OCI-M2 (cell line): Measurements from ENCODE around the gene GNAI3.

Experiments used
- DNase-seq: peaks from one replicate; lab custom pipeline; 2025; ENCODE audit not compliant: unreplicated experiment; lab: John Stamatoyannopoulos, UW

Gene GNAI3

DNA sequence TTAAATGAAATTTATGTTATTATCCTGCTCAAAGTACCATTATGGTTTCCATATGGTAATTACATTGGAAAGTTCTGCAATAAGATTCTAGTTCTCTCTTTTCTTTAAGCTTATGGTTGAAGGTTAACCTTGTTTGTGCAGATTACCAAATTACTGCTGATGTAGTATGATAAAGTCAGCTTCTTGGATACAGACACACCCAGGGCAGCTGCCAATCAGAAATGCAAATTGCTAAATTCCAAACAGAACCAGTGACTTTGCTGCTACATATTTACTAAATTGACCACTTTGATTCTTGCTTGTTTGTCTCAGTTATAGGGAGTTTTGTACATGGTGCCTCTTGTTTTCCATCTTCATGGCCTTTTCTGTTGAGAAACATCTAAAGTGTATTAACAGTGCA is 44.5 kb downstream of the GNAI3 start:
- DNase-seq, result no peak

- DNase-seq, result no peak
Observed at GRCh38 chr1:109595531-109595930, 47.1 kb downstream of the GNAI3 start.

- DNase-seq, result no peak
Observed at GRCh38 chr1:109598156-109598555, 49.7 kb downstream of the GNAI3 start.

- no peak for DNase-seq
Observed at GRCh38 chr1:109598655-109599054, 50.2 kb downstream of the GNAI3 start.

- DNase-seq, result no peak
Observed at GRCh38 chr1:109603229-109603628, 54.8 kb downstream of the GNAI3 start.

GRCh38 chr1:109605381-109605780 is 57.0 kb downstream of the GNAI3 start:
- no peak for DNase-seq

DNA sequence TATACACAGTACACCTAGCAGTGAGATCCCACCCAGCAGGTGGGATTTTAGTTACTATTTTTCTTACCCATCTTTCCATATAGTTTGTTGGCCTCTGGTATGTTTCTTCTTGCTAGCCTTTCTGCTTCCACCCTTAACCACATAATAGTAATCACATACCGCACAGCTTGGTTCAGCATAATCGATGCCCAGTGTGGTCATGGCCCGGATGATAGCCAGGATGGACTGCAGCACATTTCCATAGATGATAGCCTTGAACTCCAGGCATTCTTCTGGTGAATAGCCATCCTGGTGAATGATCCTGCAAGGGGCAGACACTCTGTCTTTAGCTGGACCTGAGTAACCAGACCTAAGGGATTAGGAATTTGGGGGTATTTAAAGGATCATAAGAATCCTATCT is 61.5 kb downstream of the GNAI3 start:
- no peak for DNase-seq

DNA sequence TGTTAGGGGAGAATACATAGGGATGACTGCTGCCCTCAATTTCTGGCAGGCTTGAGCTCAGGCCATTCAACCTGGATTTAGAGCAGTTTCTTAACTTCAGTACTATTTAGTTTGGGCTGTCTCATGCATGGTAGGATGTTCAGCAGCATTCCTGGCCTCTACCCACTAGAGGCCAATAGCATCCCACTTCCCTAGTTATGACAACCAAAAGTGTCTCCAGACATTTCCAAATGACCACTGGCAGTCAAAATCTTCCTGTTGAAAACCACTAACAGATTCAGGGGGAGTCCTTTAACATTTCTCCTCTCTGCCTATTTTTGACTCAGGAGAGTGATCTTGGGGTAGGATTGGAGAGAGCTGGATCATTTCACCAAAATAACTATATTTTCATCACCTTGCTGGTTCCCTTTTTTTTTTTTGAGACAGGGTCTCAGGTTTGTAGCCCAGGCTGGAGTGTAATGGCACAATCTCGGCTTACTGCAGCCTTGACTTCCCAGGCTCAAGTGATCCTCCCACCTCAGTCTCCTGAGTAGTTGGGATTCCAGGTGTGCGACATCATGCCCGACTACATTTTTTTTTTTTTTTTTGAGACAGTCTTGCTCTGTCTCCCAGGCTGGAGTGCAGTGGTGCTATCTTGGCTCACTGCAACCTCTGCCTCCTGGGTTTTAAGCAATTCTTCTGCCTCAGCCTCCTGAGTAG is 62.3 kb downstream of the GNAI3 start:
- no peak for DNase-seq

- DNase-seq, result no peak
Observed at GRCh38 chr1:109611308-109611990, 63.0 kb downstream of the GNAI3 start.

DNA sequence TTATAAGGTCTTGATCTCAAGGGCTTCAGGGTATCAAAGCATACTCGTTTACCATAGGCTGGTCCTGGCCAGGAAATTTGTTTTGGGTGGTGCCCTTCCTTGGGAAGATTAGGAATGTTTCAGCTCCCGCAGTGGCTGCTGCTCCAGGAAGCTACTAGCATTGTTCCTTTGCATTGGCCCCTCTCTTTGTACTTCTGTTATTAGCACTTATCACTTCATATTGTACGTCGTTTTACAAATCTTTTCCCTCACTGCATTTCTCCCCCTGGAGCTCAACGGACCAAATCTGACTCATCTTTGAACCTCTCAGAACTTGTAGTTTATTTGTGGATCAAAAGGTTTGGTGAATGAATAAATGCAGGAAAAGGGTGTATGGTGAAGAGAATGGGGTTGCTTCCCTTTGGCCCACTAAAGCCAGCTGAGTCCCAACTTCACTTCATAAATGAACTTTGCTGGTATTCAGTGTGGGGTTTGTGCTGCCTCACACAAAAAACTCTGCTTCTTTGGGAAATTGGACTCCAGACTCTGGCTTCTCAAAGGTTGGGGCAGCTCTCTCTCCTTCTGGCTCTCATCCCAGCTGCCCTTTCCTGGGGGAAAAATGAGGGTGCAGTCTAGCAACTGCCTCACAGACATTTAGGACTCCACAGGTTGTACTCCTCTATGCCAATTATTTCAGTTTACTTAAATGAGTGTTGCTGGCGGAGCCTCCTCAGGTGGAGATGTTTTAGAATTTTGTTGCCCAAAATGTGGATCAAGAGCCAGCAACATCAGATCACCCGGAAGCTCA is 65.1 kb downstream of the GNAI3 start:
- no peak for DNase-seq

- DNase-seq, result no peak
Observed at GRCh38 chr1:109615879-109616278, 67.5 kb downstream of the GNAI3 start.

- DNase-seq, result no peak
Observed at GRCh38 chr1:109616391-109616790, 68.0 kb downstream of the GNAI3 start.

DNA sequence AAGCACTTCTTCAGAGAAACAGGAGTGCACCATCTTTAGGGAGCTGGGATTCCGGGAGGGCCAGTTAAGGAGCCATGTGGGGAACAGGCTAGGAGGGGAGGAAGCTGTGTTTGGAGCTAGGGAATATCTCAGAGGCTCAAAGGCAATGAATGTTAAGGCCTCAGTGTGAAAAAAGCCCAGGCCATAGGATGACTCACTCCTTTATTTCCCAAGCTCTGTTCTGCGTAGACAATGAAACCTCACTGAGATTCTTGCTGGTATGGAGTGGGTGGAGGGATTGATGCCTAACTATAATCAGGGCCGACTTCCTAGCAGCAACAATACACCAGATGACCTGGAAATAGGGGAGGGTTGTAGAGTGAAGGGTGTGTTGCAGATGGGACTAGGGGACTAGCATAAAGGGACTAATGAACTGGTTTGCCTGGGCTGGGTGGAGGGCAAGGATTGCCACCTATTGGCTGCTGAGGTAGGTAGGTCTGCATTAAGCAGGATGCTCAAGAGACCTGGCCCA is 68.9 kb downstream of the GNAI3 start:
- DNase-seq, result no peak

GRCh38 chr1:109618661-109619575 is 70.5 kb downstream of the GNAI3 start:
- DNase-seq, result no peak

DNA sequence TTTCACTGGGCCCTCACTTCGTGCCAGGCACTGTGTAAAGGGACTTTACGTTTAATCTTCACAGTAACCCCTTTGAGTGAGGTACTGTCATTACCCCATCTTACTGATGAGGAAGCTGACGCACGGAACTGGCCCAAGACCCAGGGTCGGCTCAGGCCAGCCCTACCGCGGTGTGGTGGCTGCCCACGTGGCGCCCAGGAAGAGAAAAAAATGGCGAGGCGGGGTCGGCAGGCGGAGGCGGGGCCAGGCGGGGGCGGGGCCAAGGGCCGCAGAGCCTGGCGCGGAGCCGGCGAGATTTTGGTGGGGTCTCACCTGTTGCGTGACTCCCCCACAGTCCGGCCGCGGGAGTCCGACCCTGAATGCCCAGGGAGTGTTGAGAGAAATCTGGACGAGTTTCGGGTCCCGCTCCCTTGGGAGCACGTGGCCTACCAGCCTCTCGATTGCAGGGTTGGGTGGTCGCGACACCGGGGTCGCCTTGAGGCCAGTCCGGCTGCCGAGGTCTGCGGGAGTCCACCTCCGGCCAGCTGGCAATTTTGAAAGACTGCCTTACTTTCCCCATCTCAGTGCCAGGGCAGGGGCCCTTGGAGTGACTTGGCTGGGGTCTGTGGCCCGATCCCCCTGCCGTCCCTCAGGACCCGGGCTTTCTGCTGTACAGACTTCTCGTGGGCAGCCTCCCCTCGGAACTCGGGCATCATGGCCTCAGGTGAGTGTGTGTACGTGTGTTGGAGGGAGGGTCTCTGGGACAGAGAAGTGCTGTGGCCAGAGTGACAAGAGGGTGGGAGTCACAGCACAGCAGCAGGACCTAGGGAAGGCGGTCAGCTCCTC is 71.4 kb downstream of the GNAI3 start, which contains the start of the genes AMPD2 and GNAT2:
Gene AMPD2, plus strand, starts transcription at position 262 of the 825 bp plus-strand sequence. CDS start 1,339 bp downstream, outside the sequence.
Gene GNAT2, minus strand, starts transcription at position 41 of the 825 bp plus-strand sequence. CDS start 6,746 bp downstream, outside the sequence.
- DNase-seq, result no peak

GRCh38 chr1:109620401-109620791 is 72.0 kb downstream of the GNAI3 start:
- no peak for DNase-seq

GRCh38 chr1:109620841-109621286 is 72.4 kb downstream of the GNAI3 start:
- no peak for DNase-seq

- DNase-seq, result no peak
Observed at GRCh38 chr1:109621379-109622136, 73.1 kb downstream of the GNAI3 start.
